HG02759 (cell line): ENCODE data around the gene RFT1.

Experiments
- ATAC-seq: cut with Tn5 transposase; IDR thresholded peaks from one replicate; pipeline ENCODE4 v1.9.1; 2021; ENCODE audit warnings: mild to moderate bottlenecking, moderate library complexity; ENCODE audit not compliant: unreplicated experiment

RFT1 gene

DNA sequence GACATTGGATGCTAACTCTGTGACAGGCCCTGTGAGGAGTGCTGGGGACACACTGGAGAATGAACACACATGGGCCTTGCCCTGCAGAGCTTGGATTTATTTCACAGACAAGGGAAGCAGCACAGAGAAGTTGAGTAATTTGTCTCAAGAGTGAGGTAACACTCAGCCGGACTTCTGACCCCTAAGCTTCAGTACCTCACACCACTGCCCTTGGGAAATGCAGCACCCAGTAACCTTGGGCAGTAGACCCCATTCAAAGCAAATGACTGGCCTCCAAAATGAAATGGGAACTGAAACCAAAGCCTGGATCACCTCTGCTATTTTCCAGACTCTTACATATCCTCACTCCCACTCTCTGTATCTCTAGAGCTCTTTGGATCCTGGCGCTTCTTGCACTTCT, 37.3 kb downstream of the RFT1 start:
- no peak for ATAC-seq

DNA sequence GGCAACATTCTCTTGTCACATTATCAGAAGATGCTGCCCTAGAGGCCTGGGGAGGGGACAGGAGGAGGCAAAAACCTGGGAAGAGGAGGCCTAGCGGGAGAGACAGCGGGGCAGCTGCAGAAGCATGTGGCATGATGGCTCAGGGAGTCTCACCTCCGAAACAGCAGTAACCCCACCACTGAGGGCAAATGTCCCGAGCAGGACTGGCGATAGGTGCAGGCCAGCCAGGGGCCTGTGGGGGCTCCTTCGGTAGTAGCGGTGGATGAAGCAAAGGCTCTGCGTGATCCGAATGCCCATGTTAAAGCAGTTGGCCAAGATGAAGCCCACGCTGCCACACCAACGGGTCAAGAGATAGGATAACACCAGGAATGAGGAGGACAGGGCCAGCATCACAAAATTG, 38.0 kb downstream of the RFT1 start:
- ATAC-seq: no peak

DNA sequence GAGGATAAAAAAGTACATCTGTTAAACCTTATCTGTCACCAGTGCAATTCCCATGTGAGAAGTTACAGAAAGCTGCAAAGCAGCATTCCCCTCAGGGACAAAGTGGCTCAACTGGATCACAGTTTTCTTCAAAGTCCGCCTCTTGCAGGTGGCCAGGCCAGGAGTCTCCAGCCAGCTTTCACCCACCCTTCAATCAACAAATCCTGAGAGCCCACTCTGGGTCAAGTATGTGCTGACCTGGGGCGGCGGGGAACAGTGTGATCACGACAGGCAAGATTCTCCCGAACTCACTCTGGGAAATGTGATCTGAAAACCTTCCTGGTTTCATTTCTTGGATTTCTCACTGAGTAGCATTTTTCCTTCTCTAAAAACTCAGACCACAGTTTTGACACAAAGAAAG, 39.2 kb downstream of the RFT1 start:
- ATAC-seq: no peak

DNA sequence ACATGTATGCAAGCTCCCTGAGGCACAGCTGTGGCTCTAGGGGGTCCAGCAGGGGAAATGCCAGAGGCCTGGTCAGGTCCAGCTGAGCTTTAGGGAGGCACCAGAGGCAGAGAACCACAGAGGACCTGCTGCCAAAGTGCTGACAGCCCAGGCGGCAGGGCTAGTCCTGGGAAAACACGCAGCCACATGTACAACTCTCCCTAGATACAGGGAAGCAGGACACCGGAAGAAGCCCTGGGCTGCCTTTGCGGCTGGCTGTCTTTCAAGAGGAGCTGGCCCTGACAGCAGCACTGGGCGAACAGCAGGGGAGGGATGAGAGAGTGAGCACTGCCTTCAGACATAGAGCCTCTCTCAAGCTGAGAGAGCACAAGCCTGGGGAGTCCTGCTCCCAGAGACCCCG, 40.7 kb downstream of the RFT1 start:
- no peak for ATAC-seq

DNA sequence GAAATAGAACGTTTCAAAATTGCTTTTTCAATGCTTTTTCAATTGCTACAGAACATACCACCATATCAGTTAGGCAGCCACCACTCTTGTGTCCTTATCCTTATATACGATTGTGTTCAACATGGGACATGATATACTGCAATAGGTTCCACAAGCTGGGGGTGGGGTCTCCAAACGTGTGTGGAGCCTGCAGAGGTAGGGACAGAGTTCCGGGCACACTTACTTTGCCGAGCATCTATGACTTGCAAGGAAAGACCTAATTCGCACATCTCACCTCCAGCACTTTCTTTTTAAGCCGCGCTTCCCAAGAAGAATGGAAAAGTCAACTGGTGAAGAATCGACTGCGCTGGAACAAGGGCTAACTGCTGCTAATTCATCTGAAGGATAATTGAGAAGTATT, 44.8 kb downstream of the RFT1 start:
- no peak for ATAC-seq

DNA sequence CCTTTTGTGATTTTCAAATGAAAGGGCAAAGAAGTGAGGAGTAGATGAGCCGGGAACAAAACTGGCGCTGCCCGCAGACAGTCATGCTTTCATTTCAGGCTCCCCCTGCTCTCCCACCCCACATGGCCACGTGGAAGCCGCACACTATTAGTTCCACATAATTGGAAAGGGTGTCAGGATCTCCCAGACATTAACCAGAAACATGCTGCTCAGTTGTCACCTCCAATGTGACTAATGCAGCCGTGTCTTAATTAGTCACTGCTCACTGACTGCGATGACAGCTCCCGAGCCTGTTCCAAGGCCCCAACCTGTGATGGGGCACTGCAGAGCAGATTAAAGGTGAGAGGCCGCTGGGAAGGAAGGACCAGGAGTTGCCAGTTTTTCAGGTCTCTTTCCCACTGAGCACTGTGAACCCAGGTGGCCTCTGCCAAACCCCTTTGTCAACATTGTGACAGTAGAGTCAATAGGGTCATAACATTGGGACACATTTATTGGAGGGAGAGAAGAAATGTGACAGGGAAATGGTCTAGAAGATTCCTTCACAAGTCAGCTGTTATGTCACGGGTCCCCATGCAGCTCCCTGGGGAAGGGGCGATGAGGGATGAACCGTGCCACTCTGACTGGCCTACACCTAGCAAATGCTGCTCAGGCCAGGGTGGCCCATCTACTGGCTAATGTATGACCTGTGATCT, 45.8 kb downstream of the RFT1 start:
- no peak for ATAC-seq

DNA sequence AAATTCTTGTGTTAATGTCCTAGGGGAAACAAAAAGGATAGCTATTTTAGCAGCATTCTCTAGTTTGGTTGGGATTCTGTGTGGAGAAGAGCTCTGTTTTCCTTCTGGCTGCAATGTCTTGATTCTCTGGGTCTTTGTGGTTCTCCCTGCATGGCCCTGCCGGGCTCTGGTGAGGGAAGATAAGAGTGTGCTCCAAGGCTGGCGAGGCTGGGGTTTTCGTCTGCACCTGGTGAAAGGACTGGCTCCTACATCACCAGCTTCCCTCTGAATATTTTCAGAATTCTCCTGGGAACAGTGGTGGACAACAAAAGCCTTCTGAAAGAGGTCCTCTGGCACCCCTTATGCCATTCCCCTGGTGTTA, 46.3 kb downstream of the RFT1 start:
- ATAC-seq: no peak

DNA sequence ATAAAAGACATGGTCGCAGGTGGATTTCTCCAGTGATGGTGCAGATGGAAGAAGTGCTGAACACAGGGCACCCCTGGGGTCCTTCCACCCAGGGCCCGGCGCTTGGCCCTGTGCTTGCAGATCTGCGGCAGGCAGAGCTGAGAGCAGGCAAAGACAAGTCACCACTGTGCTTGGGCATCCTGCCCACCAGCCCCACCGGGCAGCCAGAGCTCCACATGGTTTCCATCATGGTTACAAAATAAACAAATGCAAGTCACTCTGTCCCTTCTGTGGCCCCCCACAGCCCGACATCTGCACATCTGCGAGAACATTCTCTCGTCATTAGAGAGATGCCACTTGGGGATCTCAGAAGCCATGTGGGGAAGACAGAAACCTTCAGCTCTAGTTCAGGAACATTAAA, 46.7 kb downstream of the RFT1 start:
- ATAC-seq: no peak

DNA sequence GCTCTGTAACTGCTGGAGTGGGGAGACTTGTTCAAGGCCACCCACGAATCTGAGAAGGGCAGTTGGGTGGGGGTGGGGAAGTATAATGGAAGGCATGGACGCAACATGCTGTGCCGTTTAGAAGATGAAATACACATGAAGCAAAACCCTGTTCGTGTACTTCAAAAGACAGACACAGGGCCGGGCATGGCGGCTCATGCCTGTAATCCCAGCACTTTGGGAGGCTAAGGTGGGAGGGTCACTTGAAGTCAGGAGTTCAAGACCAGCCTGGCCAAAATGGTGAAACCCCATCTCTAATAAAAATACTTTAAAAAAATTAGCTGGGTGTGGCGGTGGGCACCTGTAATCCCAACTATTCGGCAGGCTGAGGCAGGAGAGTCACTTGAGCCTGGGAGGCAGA, 47.5 kb downstream of the RFT1 start:
- no peak for ATAC-seq

DNA sequence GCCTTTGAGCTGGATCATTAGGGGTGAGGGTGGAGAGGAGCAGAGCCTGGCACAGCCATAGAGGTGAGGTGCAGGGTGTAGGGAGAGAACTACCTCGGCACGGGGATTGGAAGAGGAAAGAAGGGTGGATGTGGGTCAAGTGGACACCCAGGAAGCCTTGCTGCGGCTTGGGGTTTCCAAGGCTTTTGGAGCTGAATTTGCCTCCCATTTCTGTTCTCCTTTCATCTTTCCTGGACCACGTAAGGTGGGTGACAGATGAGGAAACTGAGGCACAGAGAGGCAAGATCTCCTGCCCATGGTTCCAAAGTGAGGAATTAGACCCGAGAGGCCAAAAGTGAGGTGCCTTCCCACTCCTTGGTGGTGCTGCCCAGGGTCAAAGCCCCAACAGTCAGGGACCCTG, 48.9 kb downstream of the RFT1 start:
- no peak for ATAC-seq

DNA sequence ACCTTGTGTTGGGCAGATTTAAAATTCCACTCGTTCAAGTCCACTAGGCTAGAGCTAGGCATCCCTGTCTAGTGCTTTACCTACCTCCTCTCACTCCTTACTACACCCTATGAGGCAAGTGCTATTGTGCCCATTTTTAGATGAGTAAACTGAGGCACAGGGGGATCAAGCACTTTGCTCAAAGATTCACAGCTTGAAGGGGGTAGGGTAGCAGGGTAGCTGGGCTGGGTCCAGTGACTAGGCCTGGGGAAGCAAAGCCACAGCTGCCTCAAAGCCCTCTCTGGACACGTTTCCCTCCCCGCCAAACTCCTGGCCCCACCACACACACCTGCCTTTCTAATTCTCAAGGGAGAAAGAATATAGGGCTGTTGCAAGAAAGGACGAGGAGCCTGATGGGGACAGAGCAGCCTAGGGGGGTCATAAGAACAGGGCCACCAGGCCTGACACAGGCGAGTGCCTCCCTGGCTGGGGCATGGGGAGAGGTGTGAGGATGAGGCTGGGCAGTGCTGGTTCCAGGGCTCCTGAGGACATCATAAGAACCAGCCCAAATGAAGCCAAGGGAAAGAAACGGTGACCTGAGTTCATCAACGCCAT, 49.5 kb downstream of the RFT1 start:
- ATAC-seq: no peak

DNA sequence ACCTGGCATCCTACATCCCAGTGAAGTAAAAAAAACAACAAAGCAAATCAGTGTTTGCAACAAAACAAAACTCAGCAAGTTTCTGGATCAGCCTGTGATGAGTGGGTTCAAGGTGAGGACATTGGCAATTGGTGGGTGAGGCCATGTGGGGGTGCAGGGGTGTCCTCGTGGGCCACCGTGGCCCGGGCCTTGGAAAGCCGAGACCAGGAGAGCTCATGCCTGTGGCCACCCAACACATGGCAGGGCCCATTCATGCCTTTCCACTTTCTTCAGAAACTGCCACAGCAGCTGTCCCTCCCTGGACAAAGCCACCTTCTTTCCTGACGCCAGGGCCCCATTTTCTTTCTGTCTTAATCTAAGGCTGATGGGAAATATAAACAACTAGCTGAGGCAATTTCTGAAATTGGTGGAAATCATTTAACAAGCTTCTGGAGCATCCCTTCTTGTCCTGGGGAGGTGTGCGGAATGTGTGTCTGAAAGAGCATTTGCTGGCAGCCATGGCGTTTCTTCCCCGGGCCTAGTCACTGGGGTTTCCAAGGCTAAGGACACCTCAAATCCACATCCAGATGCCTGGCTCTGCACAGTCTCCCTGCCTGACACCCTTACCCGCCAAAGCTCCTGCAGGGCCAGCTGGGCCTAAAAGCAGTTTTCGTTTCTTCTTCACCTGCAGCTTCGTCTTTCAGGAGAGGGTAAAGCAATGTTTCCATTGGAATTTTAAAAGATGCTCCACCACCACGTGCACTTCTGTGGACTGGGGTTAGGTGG, 50.3 kb downstream of the RFT1 start:
- no peak for ATAC-seq

DNA sequence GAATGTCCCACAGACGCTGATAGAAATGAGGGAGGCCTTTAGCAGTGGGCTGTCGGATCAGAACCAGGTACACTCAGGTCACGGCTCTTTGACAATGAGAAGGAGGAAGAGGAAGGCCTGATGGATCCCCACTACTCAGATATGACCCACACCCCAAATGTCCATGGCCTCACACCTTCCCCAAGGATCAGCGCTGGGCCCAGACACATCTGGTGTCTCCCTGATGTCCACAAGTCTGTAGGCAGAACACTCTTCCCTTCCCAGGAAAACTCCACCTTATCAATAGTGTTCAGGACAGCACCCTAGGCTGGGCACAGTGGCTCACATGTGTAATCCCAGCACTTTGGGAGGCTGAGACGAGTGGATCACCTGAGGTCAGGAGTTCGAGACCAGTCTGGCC, 51.1 kb downstream of the RFT1 start:
- ATAC-seq: no peak

DNA sequence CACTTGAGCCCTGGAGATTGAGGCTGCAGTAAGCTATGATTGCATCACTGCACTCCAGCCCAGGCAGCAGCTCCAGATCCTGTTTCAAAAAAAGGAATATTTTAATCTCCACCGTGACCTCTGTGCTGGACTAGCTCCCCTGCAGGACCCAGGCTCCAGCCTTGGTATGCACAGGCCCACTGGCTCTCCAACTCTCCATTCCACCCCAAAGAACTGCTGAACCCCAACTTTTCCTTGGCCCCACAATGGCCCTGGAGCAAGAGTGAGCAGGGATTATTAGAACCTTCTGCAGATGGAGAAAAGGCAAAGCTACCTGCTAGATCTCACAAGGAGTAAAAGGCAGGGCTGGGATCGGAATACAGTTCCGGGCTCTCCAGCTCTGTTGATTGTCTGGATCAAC, 51.6 kb downstream of the RFT1 start:
- ATAC-seq: no peak

DNA sequence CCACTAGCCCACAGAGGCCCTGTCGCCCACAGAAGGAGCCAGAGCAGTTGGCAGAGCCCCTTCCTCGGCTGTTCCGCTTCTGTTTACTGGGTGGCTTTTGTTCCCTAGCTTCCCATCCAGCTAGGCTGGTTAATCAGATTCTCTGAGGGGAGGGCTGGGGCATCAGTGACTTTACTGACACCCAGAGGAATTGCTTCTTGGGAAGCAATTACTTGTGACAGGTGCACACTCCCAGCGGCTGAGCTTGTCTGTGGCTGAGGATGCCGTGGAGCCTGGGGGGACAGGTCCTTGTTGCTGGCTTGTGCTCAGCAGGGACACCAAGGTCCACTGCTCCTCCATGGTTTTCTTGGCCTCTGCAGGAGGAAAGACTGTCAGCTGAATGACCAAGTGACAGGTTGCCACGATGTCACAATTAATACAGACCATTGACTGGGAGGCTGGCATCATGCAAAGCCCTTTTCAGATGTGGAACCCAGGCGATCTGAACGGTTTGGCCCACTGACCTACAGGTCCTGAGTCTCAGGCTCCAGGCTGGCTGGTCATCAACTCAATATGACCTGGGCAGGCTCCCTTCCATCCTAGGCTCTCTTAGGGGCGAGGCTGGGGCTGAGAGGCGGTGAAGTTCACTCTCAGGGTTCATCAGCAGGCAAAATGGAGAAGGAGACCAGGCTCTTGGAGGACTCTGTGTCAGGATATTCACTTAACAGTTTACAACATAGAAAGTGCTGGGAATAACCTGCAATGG, 52.6 kb downstream of the RFT1 start:
- no peak for ATAC-seq

DNA sequence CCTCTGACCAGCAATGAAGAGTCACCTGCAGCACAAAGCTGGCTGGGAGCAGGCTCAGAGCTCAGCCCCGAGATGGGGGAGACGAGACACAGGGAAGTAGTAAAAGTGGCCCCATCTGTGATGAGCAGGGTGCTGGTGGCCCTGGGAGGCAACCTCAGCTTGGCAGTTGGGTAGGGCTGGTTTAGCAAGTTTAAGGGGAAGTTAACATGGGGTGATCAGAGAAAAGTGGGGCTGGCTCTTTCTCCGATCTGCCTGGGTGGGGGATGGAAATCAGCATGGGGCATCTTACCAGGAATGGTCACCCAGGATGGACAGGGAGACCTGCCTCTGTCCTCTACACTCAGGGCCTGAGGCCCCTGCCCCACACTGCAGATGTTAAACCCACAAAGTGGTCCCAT, 54.5 kb downstream of the RFT1 start:
- no peak for ATAC-seq

DNA sequence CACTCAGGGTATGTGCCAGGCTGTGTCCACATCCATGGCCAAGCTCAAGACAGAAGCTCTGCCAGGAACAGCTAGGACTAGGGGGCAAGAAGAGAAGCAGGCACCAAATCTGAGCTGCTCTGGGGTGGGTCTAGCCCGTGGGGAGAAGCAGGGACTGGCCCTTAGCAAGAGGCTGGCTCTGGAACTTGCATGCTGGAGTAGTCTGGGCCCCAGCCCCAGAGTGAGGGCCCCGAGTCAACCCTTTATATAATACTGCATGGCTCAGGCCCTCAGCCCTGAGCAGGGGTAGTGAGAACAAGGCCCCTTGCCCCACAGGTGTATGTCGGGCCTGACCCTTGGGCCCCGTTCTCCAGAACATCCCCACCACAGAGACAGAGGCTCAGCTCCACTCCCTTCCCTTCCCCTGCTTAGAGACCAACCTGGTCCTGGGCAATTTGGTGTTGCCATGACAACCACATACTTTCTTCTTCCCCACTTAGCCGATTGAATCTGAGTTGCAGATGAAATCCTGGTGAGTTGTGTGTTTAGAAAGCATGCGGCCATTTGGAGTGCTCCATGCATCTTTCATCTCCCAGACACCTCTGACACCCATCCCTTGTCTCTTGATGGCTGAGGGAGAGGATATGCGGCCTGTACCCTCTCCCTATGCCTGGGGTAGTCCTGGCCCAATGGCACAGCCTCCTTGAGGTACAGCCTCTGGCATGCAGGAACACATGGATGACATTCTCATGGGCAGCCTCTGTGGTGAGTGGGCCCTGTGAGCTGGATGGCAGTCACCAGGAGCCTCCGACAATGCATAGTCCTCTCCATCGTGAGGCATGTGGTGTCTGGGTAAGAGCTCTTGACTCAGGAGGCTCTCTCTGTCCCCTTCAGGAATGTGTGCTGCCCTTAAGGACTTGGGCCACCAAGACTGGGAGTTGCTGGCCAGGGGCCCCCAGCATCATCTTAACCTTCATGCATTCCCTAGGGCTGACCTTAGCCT, 55.2 kb downstream of the RFT1 start:
- ATAC-seq: no peak

DNA sequence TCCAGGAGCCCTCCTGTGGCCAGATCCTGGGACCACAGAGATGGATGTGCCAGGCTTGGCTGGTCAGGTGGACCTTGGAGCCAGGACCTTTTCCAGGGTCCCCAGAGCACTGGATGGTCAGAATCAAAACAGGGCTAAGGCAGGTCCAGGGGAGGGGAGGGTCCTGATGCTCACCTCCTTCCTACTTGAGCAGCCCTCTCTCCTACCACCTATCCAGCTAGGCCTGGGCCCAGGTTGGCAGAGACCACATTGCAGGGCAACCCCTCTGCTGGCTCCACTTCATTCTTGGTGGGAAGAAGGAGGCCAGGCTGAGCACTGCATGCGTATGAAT, 55.9 kb downstream of the RFT1 start:
- no peak for ATAC-seq

DNA sequence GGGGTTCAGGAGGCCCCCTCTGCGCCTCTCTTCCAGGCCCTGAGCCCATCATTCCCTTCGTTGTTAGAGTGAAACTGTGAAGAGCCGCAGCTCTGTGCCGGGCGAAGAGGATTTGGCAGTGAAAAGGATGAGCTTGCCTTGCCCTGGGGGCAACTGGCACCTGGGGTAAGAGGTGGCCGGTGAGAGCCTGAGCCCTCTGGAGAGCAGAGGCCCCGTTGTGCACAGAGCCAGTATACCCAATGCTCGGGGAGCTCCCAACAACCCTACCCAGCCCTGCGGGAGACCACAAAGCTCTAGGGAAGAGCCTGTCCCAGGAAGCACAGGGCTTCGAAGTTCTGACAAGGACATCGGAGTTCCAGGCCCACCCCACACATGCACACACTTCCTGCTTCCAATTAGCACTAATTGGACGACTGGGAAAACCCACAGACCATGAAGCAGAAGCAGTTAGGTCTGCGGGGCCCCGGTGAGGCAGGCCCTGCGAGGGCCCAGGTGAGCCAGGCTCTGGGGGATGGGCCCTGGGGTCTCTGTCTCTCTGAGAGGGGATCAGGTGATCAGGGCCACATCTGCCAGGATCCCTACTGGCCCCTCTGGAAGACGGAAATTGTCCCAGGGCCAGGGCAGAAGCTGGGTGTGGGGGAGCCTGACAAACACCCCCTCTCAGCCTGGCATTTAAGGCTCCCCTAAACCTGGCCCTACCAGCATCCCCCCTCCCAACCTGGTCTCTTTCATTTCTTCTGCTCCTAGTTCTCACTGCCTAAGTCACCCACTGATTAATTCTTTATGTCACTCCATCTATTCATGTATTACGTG, 56.5 kb downstream of the RFT1 start:
- no peak for ATAC-seq
